ENCODE results near the gene PPP1CC.
"Not testable (repeated sequence)": the region's sequence is repeated elsewhere in the genome, so short reads cannot be mapped to it uniquely, and the experiment has no call there.

The PPP1CC gene

DNA sequence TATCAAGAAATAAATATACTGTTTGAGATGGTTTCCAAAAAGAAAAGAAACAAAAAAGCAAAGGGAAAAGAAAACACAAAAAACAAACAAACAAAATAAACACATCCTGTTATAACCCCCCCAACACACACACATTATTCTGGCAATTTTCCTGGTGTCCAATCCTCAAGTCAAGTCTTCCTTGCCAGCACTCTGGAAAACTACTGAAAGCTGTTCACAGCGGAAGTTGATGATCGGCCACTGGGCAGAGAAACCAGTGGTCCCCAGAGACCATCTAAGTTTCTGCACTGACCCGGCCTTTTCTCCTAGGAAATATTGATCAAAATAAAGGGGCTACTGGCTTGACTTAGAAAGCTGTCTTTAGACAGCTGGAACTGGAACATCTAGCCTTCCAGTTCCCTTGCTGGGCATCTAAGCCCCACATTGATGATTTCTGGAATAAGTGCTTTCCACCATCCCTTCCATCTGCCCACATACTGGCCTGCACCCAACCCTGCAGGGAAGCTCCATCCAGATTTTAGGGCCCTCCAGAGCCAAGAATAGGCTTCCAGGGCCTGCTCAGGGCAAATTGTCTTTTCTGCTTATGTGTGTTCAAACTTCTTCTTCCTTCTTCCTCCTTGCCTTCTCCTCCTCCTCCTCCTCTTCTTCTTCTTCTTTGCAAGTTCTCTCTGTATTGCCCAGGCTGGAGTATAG lies 11.6 kb upstream of the PPP1CC start:
- DNase-seq (ENCODE audit: low read depth) = no peak

GRCh38 chr12:110750784-110751461 lies 8.2 kb upstream of the PPP1CC start:
- no peak for DNase-seq (ENCODE audit: low read depth)

DNA sequence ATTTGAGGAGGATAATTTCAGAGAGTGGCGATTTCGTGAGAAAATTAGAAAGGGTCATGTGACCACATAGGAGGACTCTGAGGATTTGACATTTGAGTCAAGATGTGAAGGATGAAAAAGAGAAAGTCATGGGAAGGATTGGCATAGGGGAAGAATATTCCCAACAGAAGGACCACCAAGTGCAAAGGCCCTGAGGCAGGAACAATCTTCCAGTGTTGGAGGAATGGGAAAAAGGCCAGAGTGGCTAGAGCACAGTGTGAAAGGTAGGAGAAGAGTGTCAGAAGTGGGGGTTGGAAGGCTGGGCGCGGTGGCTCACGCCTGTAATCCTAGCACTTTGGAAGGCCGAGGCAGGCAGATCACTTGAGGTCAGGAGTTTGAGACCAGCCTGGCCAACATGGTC lies 3.9 kb upstream of the PPP1CC start:
- no peak for DNase-seq (ENCODE audit: low read depth)

GRCh38 chr12:110745542-110746284 lies 3.0 kb upstream of the PPP1CC start:
- DNase-seq (ENCODE audit: low read depth) = no peak

GRCh38 chr12:110744601-110745264 lies 2.0 kb upstream of the PPP1CC start:
- DNase-seq (ENCODE audit: low read depth) = no peak

GRCh38 chr12:110744151-110744571 lies 1.5 kb upstream of the PPP1CC start:
- DNase-seq (ENCODE audit: low read depth) = no peak

DNA sequence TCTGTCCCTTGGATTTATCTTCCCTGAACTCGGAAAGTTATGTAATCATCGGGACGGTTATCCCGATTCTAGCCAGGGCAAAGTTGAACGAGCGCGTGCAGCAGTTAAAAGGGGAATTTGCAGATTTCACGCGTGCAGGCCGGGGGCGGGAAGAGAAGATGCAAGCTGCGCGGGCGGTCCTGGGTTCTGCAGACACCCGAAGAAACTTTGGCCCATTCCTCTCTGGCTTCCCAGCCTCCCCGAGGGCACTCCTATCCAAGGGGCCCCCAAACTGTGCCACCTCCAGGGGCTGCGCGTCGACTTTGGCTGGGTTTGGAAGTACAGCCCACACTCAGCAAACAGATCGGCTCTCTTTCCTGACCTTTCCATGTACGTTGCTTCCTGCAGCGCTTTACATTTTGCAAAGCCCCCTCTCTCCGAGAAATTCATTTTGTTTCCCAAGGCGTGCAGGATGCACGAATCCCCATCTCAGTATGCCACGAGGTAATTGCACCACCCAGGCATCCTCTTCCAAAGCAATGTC lies 941 bp upstream of the PPP1CC start:
- no peak for DNase-seq (ENCODE audit: low read depth)

GRCh38 chr12:110742096-110742717 lies 484 bp downstream of the PPP1CC start:
- no peak for DNase-seq (ENCODE audit: low read depth)

GRCh38 chr12:110741341-110742095 lies 1.2 kb downstream of the PPP1CC start:
- no peak for DNase-seq (ENCODE audit: low read depth)

- no peak for DNase-seq (ENCODE audit: low read depth)
Observed at GRCh38 chr12:110739894-110740293, 2.8 kb downstream of the PPP1CC start.

- no peak for DNase-seq (ENCODE audit: low read depth)
Observed at GRCh38 chr12:110739488-110739887, 3.2 kb downstream of the PPP1CC start.

DNA sequence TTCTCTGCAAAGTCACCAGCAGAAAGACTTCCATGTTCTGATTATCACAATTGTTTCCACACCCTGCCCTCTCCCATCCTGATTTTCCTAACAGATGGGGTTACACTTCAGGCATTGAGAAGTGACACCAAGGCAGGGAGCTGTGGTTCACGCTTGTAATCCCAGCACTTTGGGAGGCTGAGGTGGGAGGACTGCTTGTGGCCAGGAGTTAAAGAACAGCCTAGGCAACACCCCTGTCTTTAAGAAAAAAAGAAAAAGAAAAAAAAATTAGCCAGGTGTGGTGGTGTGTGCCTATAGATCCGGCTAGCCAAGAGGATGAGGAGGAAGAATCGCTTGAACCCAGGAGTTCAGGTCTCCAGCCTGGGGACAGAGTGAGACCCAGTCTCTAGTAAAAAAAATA lies 5.2 kb downstream of the PPP1CC start:
- no peak for DNase-seq (ENCODE audit: low read depth)

- DNase-seq (ENCODE audit: low read depth) = not testable (repeated sequence)
Observed at GRCh38 chr12:110737016-110737415, 5.7 kb downstream of the PPP1CC start.

GRCh38 chr12:110733900-110734299 lies 8.8 kb downstream of the PPP1CC start:
- no peak for DNase-seq (ENCODE audit: low read depth)

- DNase-seq (ENCODE audit: low read depth) = no peak
Observed at GRCh38 chr12:110733089-110733715, 9.5 kb downstream of the PPP1CC start.

GRCh38 chr12:110732572-110732971 lies 10.1 kb downstream of the PPP1CC start:
- no peak for DNase-seq (ENCODE audit: low read depth)

- DNase-seq (ENCODE audit: low read depth) = no peak
Observed at GRCh38 chr12:110731479-110731878, 11.2 kb downstream of the PPP1CC start.

- DNase-seq (ENCODE audit: low read depth) = no peak
Observed at GRCh38 chr12:110728628-110729027, 14.1 kb downstream of the PPP1CC start.

DNA sequence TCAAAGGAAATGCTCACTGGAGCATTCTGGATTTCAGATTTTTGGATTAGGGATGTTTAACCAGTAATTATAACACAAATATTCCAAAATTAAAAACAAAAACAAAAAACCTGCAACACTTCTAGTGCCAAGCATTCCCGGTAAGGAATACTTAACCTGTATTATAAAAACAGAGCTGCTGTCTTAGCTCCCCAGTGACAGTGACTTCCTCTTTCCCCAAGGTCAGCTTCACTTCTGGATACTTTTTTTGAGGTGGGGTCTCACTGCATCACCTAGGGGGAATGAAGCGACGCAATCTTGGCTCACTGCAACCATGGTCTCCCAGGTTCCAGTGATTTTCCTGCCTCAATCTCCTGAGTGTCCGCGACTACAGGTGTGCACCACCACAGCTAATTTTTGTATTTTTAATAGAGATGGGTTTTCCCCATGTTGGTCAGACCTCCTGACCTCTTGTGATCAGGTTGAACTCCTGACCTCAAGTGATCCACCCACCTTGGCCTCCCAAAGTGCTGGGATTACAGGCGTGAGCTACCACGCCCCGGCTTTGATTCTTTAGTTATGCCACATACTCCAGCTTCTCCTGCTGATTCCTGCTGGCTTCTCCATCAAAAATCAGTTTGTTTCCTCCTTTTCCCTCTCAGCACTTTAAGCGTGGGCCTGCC lies 15.9 kb downstream of the PPP1CC start:
- no peak for DNase-seq (ENCODE audit: low read depth)

DNA sequence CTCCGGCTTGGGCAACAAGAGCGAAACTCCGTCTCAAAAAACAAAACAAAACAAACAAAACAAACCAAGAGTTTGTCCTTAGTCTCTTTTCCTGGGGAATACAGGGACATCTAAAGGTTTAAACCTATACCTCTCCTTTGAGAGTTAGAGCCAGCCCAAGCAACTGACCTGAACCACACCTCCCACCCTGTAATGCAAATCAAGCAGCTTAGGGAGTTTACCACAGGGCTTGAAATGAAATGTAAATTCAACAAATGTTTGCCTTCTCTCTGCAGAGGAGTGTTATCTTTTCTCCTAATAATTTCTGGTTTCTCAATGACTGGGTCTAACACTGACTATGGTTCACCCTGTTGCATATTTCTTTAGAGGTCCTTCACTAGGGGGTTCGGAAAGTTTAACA lies 16.7 kb downstream of the PPP1CC start:
- no peak for DNase-seq (ENCODE audit: low read depth)
